Caco-2 (cell line): ENCODE data around the gene ENO3. TPM values are rescaled to one million over a fixed set of nuclear protein-coding genes. Genes with fewer than 3 reads are reported as not detected.

Source experiments
- BruUV-seq: library from RNA; stranded (reverse); fragments of 400-500 nt; replicated peaks from 2 replicates; lab custom pipeline; 2021; lab: Mats Ljungman, UMichigan
- CTCF ChIA-PET: fragments of 300-600 bp; sonication (Branson Sonifier 250); formaldehyde crosslinking; loops from one replicate; lab custom pipeline; 2022; ENCODE audit warnings: antibody characterized with exemption; lab: Charles Lee
- POLR2A ChIA-PET: fragments of 300-600 bp; sonication (Branson Sonifier 250); formaldehyde crosslinking; loops from one replicate; lab custom pipeline; 2022; ENCODE audit warnings: antibody characterized with exemption; lab: Charles Lee
- DNase-seq, 2 experiments: peaks; one replicate each; pipeline versions ENCODE4 v3.0.0 to v3.0.0-alpha.2; 2020 to 2022
- H3K27me3 ChIP-seq: replicated peaks from 2 replicates; pipeline ENCODE4 v1.6.0; 2011; ENCODE audit warnings: low read length; ENCODE audit not compliant: control insufficient read depth, insufficient read depth
- H3K36me3 ChIP-seq: 2 replicates; pipeline ENCODE4 v1.5.1; 2011; ENCODE audit warnings: low read length; ENCODE audit not compliant: control insufficient read depth, insufficient read depth
- H3K4me1 ChIP-seq: fragments of 250-450 bp; sonication (Bioruptor Pico); 2 replicates; pipeline ENCODE4 v1.5.1; 2020; ENCODE audit warnings: mild to moderate bottlenecking
- H3K4me3 ChIP-seq: 2 replicates; pipeline ENCODE4 v1.5.1; 2011; ENCODE audit warnings: low read depth, mild to moderate bottlenecking, control low read depth, low read length
- H3K9me3 ChIP-seq: fragments of 250-450 bp; sonication (Bioruptor Pico); 2 replicates; pipeline ENCODE4 v1.5.1; 2020; ENCODE audit warnings: mild to moderate bottlenecking, moderate library complexity
- H3K27ac Mint-ChIP-seq: one replicate; pipeline ENCODE4 v1.8.0; 2022; ENCODE audit warnings: mixed read lengths; ENCODE audit not compliant: unreplicated experiment
- H3K27me3 Mint-ChIP-seq: one replicate; pipeline ENCODE4 v1.8.0; 2022; ENCODE audit warnings: mixed read lengths; ENCODE audit not compliant: insufficient read depth, unreplicated experiment
- H3K36me3 Mint-ChIP-seq: one replicate; pipeline ENCODE4 v1.8.0; 2022; ENCODE audit warnings: mild to moderate bottlenecking, mixed read lengths; ENCODE audit not compliant: insufficient read depth, unreplicated experiment
- H3K4me1 Mint-ChIP-seq: one replicate; pipeline ENCODE4 v1.8.0; 2022; ENCODE audit warnings: low read depth, mixed read lengths; ENCODE audit not compliant: unreplicated experiment
- H3K4me3 Mint-ChIP-seq: one replicate; pipeline ENCODE4 v1.8.0; 2022; ENCODE audit warnings: mild to moderate bottlenecking, moderate library complexity, mixed read lengths; ENCODE audit not compliant: unreplicated experiment
- H3K9me3 Mint-ChIP-seq: one replicate; pipeline ENCODE4 v1.8.0; 2022; ENCODE audit warnings: mixed read lengths; ENCODE audit not compliant: unreplicated experiment
- intact Hi-C: fragments of 100-400 bp; cut with micrococcal nuclease; formaldehyde crosslinking; loops from one replicate; pipeline ENCODE4 v1.10.0; 2022; ENCODE audit not compliant: unreplicated experiment
- total RNA-seq: library from RNA; stranded (reverse); gene quantifications from 2 replicates; pipeline ENCODE4 v1.2.3, GENCODE V29; 2022
- TF ChIP-seq, protein P1 (sequence below), 2 experiments: fragments of 200-600 bp in 1 of 2; IDR thresholded peaks; 1 replicate in 1 of 2; 2 replicates in 1 of 2; pipeline versions ENCODE4 v1.5.1 to v1.8.0; 2011 to 2022; ENCODE audit warnings: antibody characterized with exemption in 1 of 2, control low read depth in 1 of 2, inconsistent platforms in 1 of 2, low read depth in 1 of 2, low read length in 1 of 2, mild to moderate bottlenecking in 1 of 2, moderate library complexity in 1 of 2; ENCODE audit not compliant: insufficient read depth in 1 of 2, severe bottlenecking in 1 of 2, unreplicated experiment in 1 of 2

Gene ENO3
- total RNA-seq, 1 experiment from 2014 or later, result 8.1 TPM

DNA sequence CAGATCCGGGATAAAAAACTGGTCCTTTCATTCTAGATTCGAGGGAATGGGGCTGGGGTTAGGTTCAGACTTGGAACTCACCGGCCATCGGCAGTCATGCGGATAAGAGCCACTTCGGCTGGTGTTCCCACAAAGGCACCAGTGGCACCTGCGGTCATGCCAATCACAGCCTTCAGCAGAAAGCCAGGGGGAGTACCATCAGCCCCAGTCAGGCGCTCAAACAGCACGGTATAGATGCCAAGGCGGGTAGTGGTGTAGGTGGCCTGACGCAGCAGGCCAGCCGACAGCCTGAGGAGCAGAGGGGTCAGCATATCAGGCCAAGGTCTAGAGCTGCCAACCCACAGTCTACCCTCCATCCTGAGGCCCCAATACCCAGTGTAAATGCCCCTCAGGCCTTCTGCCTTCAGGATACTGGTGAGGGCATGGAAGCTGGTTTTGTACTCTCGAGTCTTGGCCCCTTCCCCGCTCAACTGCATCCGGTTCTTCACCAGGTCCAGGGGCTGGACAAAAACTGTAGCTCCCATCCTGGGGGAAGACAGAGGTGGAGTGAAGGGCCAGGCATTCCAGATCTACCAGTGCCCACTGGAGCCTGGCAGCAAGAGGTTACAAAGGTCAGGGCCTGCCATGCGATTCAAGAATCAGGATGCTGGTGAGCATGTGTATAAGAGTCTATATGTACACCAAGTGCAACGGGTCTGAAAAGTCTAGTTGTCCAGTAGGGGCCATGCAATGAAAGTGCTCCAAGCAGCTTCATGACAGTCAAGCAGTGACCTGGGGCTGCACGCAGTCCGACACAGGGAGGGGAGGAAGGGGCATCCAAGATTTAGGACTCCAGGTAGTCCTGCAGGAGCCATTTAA lies 12.0 kb upstream of the ENO3 start:
- POLR2A ChIA-PET, result interaction anchor here (1.6 to 2.6 kb wide), 3 partner anchors 13 to 30 kb away, joined by 10 to 54 read pairs (median 13); partner anchors contain the start of genes ENO3 and SPAG7
- CTCF ChIA-PET, result interaction anchor here (1.6 to 2.2 kb wide), 2 partner anchors 29 to 30 kb away, joined by 7 to 19 read pairs; partner anchors contain the start of gene SPAG7
- intact Hi-C loops, result loop anchor here (1.0 kb wide), 1 partner anchor 30 kb away; no protein-coding TSS in a partner anchor

DNA sequence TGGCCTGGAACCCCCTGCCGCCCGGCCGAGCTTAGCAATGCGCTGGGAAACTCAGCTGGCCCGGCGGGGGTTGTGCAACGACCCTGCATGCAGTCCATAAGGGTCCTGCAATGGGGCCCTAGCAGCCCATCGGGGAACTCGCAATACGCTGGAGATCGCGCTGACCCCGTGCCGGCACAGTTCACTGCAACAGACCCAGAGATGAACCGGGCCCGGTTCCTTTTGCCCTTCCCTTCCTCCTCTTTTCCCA lies 11.4 kb upstream of the ENO3 start:
- H3K4me1 Mint-ChIP-seq, result peaks cover 5% of the 10 kb centered on the region
- CTCF ChIA-PET, result interaction anchor here (0.8 to 2.2 kb wide), 3 partner anchors 28 to 43 kb away, joined by 3 to 19 read pairs (median 7); partner anchors contain the start of gene SPAG7
- no peaks in the 10 kb centered on the region for H3K9me3 Mint-ChIP-seq
- H3K4me1 ChIP-seq, result no peaks in the 10 kb centered on the region
- peaks cover 22% of the 10 kb centered on the region for H3K36me3 Mint-ChIP-seq
- H3K27ac Mint-ChIP-seq, result no peak overlapping the region
- H3K27me3 ChIP-seq, result no peaks in the 10 kb centered on the region
- TF ChIP-seq, protein P1, sequence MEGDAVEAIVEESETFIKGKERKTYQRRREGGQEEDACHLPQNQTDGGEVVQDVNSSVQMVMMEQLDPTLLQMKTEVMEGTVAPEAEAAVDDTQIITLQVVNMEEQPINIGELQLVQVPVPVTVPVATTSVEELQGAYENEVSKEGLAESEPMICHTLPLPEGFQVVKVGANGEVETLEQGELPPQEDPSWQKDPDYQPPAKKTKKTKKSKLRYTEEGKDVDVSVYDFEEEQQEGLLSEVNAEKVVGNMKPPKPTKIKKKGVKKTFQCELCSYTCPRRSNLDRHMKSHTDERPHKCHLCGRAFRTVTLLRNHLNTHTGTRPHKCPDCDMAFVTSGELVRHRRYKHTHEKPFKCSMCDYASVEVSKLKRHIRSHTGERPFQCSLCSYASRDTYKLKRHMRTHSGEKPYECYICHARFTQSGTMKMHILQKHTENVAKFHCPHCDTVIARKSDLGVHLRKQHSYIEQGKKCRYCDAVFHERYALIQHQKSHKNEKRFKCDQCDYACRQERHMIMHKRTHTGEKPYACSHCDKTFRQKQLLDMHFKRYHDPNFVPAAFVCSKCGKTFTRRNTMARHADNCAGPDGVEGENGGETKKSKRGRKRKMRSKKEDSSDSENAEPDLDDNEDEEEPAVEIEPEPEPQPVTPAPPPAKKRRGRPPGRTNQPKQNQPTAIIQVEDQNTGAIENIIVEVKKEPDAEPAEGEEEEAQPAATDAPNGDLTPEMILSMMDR (IDR thresholded peaks at IDR 0.05; ENCODE audit: insufficient read depth in 1 of 2, low read depth in 1 of 2, low read length in 1 of 2, severe bottlenecking in 1 of 2, unreplicated experiment in 1 of 2), result no peak
- BruUV-seq, result no TSS peak
- H3K9me3 ChIP-seq, result no peaks in the 10 kb centered on the region
- POLR2A ChIA-PET, result interaction anchor here (0.9 to 2.6 kb wide), 6 partner anchors 13 to 292 kb away, joined by 3 to 54 read pairs (median 7); partner anchors contain the start of genes ENO3, KIF1C and SPAG7
- H3K4me3 ChIP-seq, result peak overlapping the region; percentile 73
- intact Hi-C loops, result loop anchor here (1.0 kb wide), 1 partner anchor 30 kb away; no protein-coding TSS in a partner anchor
- DNase-seq, result no peak
- H3K36me3 ChIP-seq, result no peaks in the 10 kb centered on the region
- H3K4me3 Mint-ChIP-seq, result peak overlapping the region; percentile 87
- no peaks in the 10 kb centered on the region for H3K27me3 Mint-ChIP-seq

More for the DNA sequence above, 12.0 kb upstream of the ENO3 start:
- DNase-seq, result no peak
- TF ChIP-seq, protein P1 (IDR thresholded peaks at IDR 0.05; ENCODE audit: insufficient read depth in 1 of 2, low read depth in 1 of 2, low read length in 1 of 2, severe bottlenecking in 1 of 2, unreplicated experiment in 1 of 2), result no peak
- Histone ChIP-seq H3K9me3 (no peaks in the 10 kb centered on the region), H3K4me3 (peak overlapping the region; percentile 73), H3K27me3 (no peaks in the 10 kb centered on the region), H3K36me3 (no peaks in the 10 kb centered on the region), H3K4me1 (no peaks in the 10 kb centered on the region)
- peaks cover 23% of the 10 kb centered on the region for H3K36me3 Mint-ChIP-seq
- no peak overlapping the region for H3K27ac Mint-ChIP-seq
- BruUV-seq, result TSS peak; percentile 20
- peaks cover 5% of the 10 kb centered on the region for H3K4me1 Mint-ChIP-seq
- H3K27me3 Mint-ChIP-seq, result no peaks in the 10 kb centered on the region
- no peaks in the 10 kb centered on the region for H3K9me3 Mint-ChIP-seq
- peak overlapping the region; percentile 87 for H3K4me3 Mint-ChIP-seq

DNA sequence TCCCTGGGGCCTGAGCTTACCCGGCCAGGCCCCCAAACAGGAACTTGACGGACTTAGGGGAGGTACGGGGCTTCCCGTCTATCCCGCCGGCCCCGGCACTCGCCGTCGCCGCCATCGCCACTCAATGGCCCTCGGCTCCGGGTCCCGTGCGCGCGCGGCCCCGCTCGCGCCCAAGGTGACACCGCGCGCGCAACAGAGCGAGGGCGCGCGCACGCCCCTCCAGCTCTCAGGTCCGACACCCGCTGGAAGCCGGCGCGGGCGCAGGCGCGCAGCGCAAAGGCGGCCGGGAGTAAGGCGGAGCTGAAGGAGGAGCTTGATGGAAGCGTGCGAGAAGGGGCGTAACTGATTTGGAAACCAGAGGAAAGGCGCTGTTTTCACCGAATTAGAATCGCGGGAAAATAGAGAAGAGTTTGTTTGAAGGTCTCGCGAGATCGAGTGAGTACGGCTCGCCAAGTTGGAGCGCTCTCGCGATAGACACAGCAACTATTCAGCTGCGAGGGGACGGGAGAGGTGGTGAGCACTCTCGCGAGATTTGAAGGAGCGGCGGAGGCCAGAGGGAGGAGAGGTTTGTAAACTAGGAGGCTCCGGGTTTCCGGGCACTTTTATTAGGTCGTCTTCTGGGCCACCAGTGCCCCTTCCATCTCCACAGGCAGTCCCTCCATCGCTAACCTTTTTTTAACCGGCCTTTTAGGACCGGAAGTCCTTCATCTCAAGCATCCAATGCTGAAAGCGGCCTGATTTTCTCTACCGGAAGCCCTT lies 10.9 kb upstream of the ENO3 start, which contains the start of the genes RNF167 and SLC25A11:
Gene RNF167 (plus strand): TSS at position 473 of the 759 bp plus-strand sequence. CDS start 642 bp downstream, outside the sequence.
Gene SLC25A11 (minus strand): TSS at position 251 of the 759 bp plus-strand sequence. CDS start 136 bp downstream, at position 115.
- TF ChIP-seq, protein P1 (IDR thresholded peaks at IDR 0.05; ENCODE audit: insufficient read depth in 1 of 2, low read depth in 1 of 2, low read length in 1 of 2, severe bottlenecking in 1 of 2, unreplicated experiment in 1 of 2), result no peak
- ChIA-PET CTCF (interaction anchor here (0.7 to 2.2 kb wide), 5 partner anchors 10 to 230 kb away, joined by 3 to 19 read pairs (median 3); partner anchors contain the start of genes ARRB2 and SPAG7), POLR2A (interaction anchor here (0.6 to 2.6 kb wide), 10 partner anchors 12 to 301 kb away, joined by 3 to 54 read pairs (median 5); partner anchors contain the start of genes ENO3, KIF1C and SPAG7)
- Mint-ChIP-seq H3K4me1 (peaks cover 5% of the 10 kb centered on the region), H3K36me3 (peaks cover 24% of the 10 kb centered on the region), H3K27me3 (no peaks in the 10 kb centered on the region), H3K27ac (peak within 1 kb of the TSS; percentile 89), H3K9me3 (no peaks in the 10 kb centered on the region), H3K4me3 (peak within 1 kb of the TSS; percentile 87)
- no peaks in the 10 kb centered on the region for H3K9me3 ChIP-seq
- H3K4me3 ChIP-seq, result peak within 1 kb of the TSS; percentile 73
- DNase-seq, result peak; percentile 91 to 94
- H3K27me3 ChIP-seq, result no peaks in the 10 kb centered on the region
- no peaks in the 10 kb centered on the region for H3K36me3 ChIP-seq
- intact Hi-C loops, result loop anchor here (1.0 to 2.0 kb wide), 3 partner anchors 9 to 31 kb away; partner anchors contain the start of gene SPAG7
- H3K4me1 ChIP-seq, result no peaks in the 10 kb centered on the region
- BruUV-seq, result no TSS peak
